Measurements from ENCODE around the gene GDF11. TPM values are rescaled to one million over a fixed set of nuclear protein-coding genes. Genes with fewer than 3 reads are reported as not detected.

The GDF11 gene
- total RNA-seq, 1 experiment from 2014 or later, result 31.8 TPM

DNA sequence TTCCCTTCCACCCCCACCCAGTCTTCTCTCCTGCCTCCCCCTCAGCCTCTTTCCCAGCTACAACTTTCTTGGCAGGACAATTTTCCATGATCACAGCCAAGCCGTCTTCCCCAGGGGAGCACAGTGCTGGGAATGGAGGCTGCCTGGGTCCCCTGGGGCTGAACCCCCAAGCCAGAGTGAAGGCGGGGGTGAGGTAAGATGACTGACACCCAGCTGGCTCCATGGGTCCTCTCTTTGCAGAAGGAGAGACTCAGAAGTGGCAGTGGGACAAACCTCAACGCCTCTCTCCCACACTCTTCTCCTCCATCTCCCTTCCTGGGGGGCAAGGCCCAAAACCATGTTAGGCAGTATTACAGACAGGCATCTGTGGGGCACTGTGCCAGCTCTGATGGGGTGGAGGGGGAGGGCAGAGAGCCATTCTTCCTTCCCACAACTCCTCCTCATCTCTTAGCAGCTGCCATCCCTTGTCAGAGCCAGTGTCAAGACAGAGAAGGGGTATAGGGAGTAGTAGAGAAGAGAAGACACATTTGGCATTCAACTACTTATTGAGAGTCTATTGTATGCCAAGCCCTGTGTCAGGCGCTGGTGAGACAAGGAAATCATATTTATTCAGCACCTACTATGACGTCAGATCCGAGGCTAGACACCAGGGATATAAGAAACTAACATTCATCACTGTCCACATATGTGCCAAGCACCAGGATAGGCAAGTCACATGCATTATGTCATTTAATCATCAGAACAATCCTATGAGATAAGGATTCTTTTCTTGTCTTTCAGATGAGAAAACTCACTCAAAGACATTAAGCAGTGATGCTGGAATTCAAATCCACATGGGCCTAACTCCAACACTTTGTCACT, 38.8 kb upstream of the GDF11 start:
- Mint-ChIP-seq H3K27me3 (ENCODE audit: low read depth) (peaks cover 6% of the 10 kb centered on the region), H3K27ac (no peak overlapping the region; a peak in 1 of 7 replicates), H3K4me3 (no peak overlapping the region; a peak in 1 of 5 replicates), H3K36me3 (ENCODE audit: insufficient read depth in 1 of 3, low read depth in 3 of 3) (peaks cover 5 to 22% (median 12%) of the 10 kb centered on the region in 3 experiments; a peak in 5 of 7 replicates), H3K9me3 (no peaks in the 10 kb centered on the region), H3K4me1 (peaks cover 36 to 40% of the 10 kb centered on the region in 2 experiments)
- Histone ChIP-seq H4K20me1 (ENCODE audit: control insufficient read depth, insufficient read depth, insufficient read length) (peaks cover 7% of the 10 kb centered on the region), H3K23me2 (ENCODE audit: insufficient read length, low read depth, low read length, poor library complexity, severe bottlenecking) (peaks cover 16% of the 10 kb centered on the region), H3K27ac (ENCODE audit: insufficient read length, low read depth, low read length) (no peak overlapping the region), H3K79me1 (ENCODE audit: insufficient read depth, low read depth, low read length, poor library complexity, severe bottlenecking) (peaks cover 5% of the 10 kb centered on the region), H3K4ac (ENCODE audit: low read depth, low read length) (no peak overlapping the region), H3K4me1 (ENCODE audit: insufficient read depth, low read length) (0 out of 2 replicates have a peak, but pooled peaks cover 2% of the 10 kb centered on the region), H3K9me3 (ENCODE audit: control insufficient read depth, low read depth, low read length) (no peaks in the 10 kb centered on the region), H3T11ph (ENCODE audit: low read length) (no peak overlapping the region), H2BK15ac (ENCODE audit: low read depth, low read length) (no peak overlapping the region), H3K18ac (ENCODE audit: insufficient read length, low read depth, low read length) (no peak overlapping the region), H3K23ac (ENCODE audit: insufficient read length, low read depth, low read length) (no peak overlapping the region), H2BK12ac (ENCODE audit: insufficient read length, low read depth, low read length) (no peak overlapping the region), H3K14ac (ENCODE audit: insufficient read depth, low read length) (no peak overlapping the region), H2AFZ (ENCODE audit: low read length) (no peak overlapping the region), H2BK20ac (ENCODE audit: low read depth, low read length, poor library complexity, severe bottlenecking) (no peak overlapping the region), H2BK5ac (ENCODE audit: insufficient read length, low read length) (no peak overlapping the region), H3K4me2 (ENCODE audit: insufficient read depth, insufficient read length, low read length) (no peak overlapping the region), H3K27me3 (ENCODE audit: insufficient read depth, low read length) (no peaks in the 10 kb centered on the region; the same call in 1 of the 2 replicates), H2BK120ac (ENCODE audit: low read depth, low read length, poor library complexity, severe bottlenecking) (no peak overlapping the region), H3K9ac (ENCODE audit: extremely low read depth, insufficient read length, low read length) (no peak overlapping the region), H4K91ac (ENCODE audit: insufficient read length, low read depth, low read length) (no peak overlapping the region), H3K56ac (ENCODE audit: insufficient read length, low read depth, low read length) (no peak overlapping the region), H2AK5ac (ENCODE audit: insufficient read length, low read length) (no peak overlapping the region), H4K8ac (replicated peaks; ENCODE audit: insufficient read length, low read depth, low read length) (no peak overlapping the region), H4K5ac (ENCODE audit: insufficient read length, low read depth, low read length) (no peak overlapping the region), H3K79me2 (ENCODE audit: insufficient read depth, low read length) (no peaks in the 10 kb centered on the region; the same call in 1 of the 2 replicates)
- no peak for TF ChIP-seq CTCF (conservative IDR thresholded peaks at IDR 0.05)
- DNase-seq, result no peak
- no CpG with 5 or more reads among the region's 6 CpGs for WGBS (ENCODE audit: extremely low coverage, insufficient read length, low lambda C conversion rate)
